GM12878 (cell line): Measurements from ENCODE around the gene ARHGEF6. TPM values are rescaled to one million over a fixed set of nuclear protein-coding genes. Genes with fewer than 3 reads are reported as not detected.

ENCODE experiments used
- BRCA1 ChIP-seq: IDR thresholded peaks from 2 replicates; pipeline ENCODE4 v1.6.1; 2011; ENCODE audit warnings: low read depth, low read length, improper control_type of control experiment
- E2F4 ChIP-seq: IDR thresholded peaks from 2 replicates; pipeline ENCODE4 v1.6.1; 2012; ENCODE audit warnings: low read depth, low read length, improper control_type of control experiment
- GATAD2B ChIP-seq: fragments of 450-650 bp; conservative IDR thresholded peaks from 2 replicates; pipeline ENCODE4 v1.6.1; 2017; ENCODE audit warnings: low read depth, mild to moderate bottlenecking, moderate library complexity
- IRF3 ChIP-seq: fragments of 450-650 bp; IDR thresholded peaks from 2 replicates; pipeline ENCODE4 v1.6.1; 2014; ENCODE audit warnings: mild to moderate bottlenecking
- KDM1A ChIP-seq: fragments of 200-600 bp; sonication (generic); IDR thresholded peaks from 2 replicates; pipeline ENCODE4 v1.6.1; 2016; ENCODE audit warnings: borderline replicate concordance
- NFYB ChIP-seq: IDR thresholded peaks from 2 replicates; pipeline ENCODE4 v1.6.1; 2011; ENCODE audit warnings: low read depth, mild to moderate bottlenecking, low read length, improper control_type of control experiment, moderate library complexity; ENCODE audit not compliant: insufficient read depth
- RUNX3 ChIP-seq: IDR thresholded peaks from 2 replicates; pipeline ENCODE4 v1.6.1; 2012; ENCODE audit warnings: low read length, inconsistent platforms
- SREBF1 ChIP-seq: IDR thresholded peaks from 2 replicates; pipeline ENCODE4 v1.6.1; 2012; ENCODE audit warnings: mild to moderate bottlenecking, low read length
- USF2 ChIP-seq: IDR thresholded peaks from 2 replicates; pipeline ENCODE4 v1.6.1; 2011; ENCODE audit warnings: low read depth, low read length, improper control_type of control experiment, borderline replicate concordance
- ZNF592 ChIP-seq: fragments of 450-650 bp; IDR thresholded peaks from 2 replicates; pipeline ENCODE4 v1.6.1; 2017; ENCODE audit warnings: mild to moderate bottlenecking, moderate library complexity
- polyA plus RNA-seq, 11 experiments: library from polyadenylated mRNA; depleted of rRNA in 4 of 11; unstranded in 6 of 11; stranded (reverse) in 5 of 11; fragments of >200 nt; fragmentation: Nextera tagmentation in 4 of 11; fragmentation: Illumina TruSeq in 1 of 11; extraction: Ambion mirVana in 4 of 11; extraction: Trizol in 1 of 11; gene quantifications; 1 replicate in 1 of 11; 2 replicates in 10 of 11; pipeline versions ENCODE4 v1.2.1 to v1.2.3, GENCODE V29; 2011 to 2016; ENCODE audit warnings: inconsistent platforms in 2 of 11, missing spikeins in 2 of 11, low read depth in 1 of 11
- total RNA-seq, 4 experiments: library from RNA; depleted of rRNA in 3 of 4; stranded (reverse); fragments of >200 nt in 3 of 4; fragmentation: Illumina TruSeq in 1 of 4; extraction: Trizol in 1 of 4; gene quantifications; 2 replicates each; pipeline versions ENCODE4 v1.2.1 to v1.2.3, GENCODE V29; 2013 to 2021

ARHGEF6 gene
- total and polyA plus RNA-seq, 10 of the 15 experiments (the other 5 are each of a cell fraction or from before 2014, with no cell fraction given), result 5.4 to 29.7 (median 18.0) TPM

- no peak for TF ChIP-seq ZNF592
- TF ChIP-seq NFYB, result no peak
- no peak for TF ChIP-seq RUNX3
- TF ChIP-seq E2F4, result no peak
- TF ChIP-seq GATAD2B, result no peak
- no peak for TF ChIP-seq SREBF1
- no peak for TF ChIP-seq IRF3
- no peak for TF ChIP-seq USF2
- TF ChIP-seq KDM1A, result no peak
- no peak for TF ChIP-seq BRCA1
Observed at GRCh38 chrX:136697156-136697555, 83.6 kb downstream of the ARHGEF6 start (continued).
